SK-N-MC (cell line): ENCODE measurements around the gene CLCN1.

Experiments
- EZH2 ChIP-seq: fragments of 200-600 bp; sonication (generic); IDR thresholded peaks from one replicate; pipeline ENCODE4 v1.6.1; 2017; ENCODE audit warnings: antibody characterized with exemption
- POLR2AphosphoS5 ChIP-seq: IDR thresholded peaks from 2 replicates; pipeline ENCODE4 v1.6.1; 2012; ENCODE audit warnings: mild to moderate bottlenecking, low read depth, low read length, borderline replicate concordance

DNA sequence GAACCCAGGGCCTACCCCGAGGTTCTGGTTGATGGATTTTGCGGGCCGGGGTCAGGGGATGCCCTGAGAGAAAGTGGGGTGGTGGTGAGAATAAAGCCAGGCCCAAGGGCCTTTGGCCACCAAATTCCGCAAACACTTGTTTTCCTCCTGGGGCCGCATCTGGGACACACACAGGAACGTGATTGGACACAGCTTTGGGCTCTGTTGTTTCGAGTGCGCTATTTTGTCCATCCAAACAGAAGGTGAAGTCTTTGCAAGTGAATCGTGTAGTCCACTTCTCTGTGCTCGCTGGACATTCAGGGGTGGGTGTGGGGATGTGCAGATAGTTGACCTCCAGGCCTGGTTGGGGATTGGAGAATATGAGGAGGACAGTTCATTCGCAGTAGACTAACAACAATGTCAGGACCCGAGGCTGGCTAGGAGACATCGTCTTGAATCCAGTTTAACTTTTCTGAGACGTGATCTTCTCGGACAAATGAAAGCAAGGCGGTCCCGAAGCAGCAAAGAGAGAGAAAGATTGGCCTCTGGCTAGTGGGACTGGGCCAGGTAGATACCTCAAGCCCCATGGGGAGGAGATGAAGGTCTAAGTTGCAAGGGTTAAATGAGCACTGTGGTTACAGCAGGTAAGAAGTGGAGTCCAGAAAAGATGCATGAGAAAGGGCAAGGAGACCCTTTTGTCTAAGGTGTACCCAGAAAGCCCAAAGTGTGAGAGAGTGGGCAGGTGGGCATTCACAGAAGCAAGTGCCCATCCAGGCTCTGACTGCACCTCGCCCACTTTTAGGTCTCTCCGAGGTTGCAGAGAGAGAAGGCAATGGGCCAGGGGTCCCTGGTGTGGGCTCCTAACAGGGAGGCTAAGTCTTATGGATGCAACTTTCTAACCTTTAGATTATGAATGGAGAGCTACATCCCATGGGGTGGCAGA lies 47.4 kb downstream of the CLCN1 start:
- no peak for TF ChIP-seq POLR2AphosphoS5
- TF ChIP-seq EZH2, result no peak
